ENCODE results near the gene PIK3R2.

GRCh38 chr19:18176367-18177310 lies 23.7 kb downstream of the PIK3R2 start:
- TF ChIP-seq TCF12 (IDR thresholded peaks at IDR 0.05) (no peak), TCF12 (CRISPR knock-in tag; IDR thresholded peaks at IDR 0.05) (no peak), ZFAT (CRISPR knock-in tag; conservative IDR thresholded peaks at IDR 0.05) (no peak), ZKSCAN1 (IDR thresholded peaks at IDR 0.05; ENCODE audit: low read length) (no peak), JUN (CRISPR knock-in tag; IDR thresholded peaks at IDR 0.05) (no peak), ZKSCAN8 (CRISPR knock-in tag; IDR thresholded peaks at IDR 0.05; ENCODE audit: borderline replicate concordance) (no peak), PREB (CRISPR knock-in tag; IDR thresholded peaks at IDR 0.05) (no peak), PTBP1 (IDR thresholded peaks at IDR 0.05; ENCODE audit: low read depth, low read length, poor library complexity, severe bottlenecking) (no peak), GATA4 (IDR thresholded peaks at IDR 0.05; ENCODE audit: borderline replicate concordance, low read depth) (no peak), CC2D1A (CRISPR knock-in tag; IDR thresholded peaks at IDR 0.05) (no peak), ZNF75D (CRISPR knock-in tag; IDR thresholded peaks at IDR 0.05; ENCODE audit: borderline replicate concordance) (no peak), CTCF (CRISPR knock-in tag; IDR thresholded peaks at IDR 0.05) (no peak), SMAD9 (CRISPR knock-in tag; IDR thresholded peaks at IDR 0.05) (no peak)
- TF ChIP-seq, protein P1, sequence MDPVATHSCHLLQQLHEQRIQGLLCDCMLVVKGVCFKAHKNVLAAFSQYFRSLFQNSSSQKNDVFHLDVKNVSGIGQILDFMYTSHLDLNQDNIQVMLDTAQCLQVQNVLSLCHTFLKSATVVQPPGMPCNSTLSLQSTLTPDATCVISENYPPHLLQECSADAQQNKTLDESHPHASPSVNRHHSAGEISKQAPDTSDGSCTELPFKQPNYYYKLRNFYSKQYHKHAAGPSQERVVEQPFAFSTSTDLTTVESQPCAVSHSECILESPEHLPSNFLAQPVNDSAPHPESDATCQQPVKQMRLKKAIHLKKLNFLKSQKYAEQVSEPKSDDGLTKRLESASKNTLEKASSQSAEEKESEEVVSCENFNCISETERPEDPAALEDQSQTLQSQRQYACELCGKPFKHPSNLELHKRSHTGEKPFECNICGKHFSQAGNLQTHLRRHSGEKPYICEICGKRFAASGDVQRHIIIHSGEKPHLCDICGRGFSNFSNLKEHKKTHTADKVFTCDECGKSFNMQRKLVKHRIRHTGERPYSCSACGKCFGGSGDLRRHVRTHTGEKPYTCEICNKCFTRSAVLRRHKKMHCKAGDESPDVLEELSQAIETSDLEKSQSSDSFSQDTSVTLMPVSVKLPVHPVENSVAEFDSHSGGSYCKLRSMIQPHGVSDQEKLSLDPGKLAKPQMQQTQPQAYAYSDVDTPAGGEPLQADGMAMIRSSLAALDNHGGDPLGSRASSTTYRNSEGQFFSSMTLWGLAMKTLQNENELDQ (CRISPR knock-in tag; IDR thresholded peaks at IDR 0.05; ENCODE audit: borderline replicate concordance), result no peak
